BE2C (cell line): ENCODE data around the gene CLMP.

Source experiments
- DNase-seq: peaks from one replicate; pipeline ENCODE4 v3.0.0-alpha.2; 2020
- H3K27me3 ChIP-seq: fragments of 250-450 bp; sonication (Bioruptor Pico); 2 replicates; pipeline ENCODE4 v1.5.1; 2020; ENCODE audit warnings: mild to moderate bottlenecking
- H3K36me3 ChIP-seq: fragments of 250-450 bp; sonication (Bioruptor Pico); 2 replicates; pipeline ENCODE4 v1.5.1; 2020; ENCODE audit warnings: mild to moderate bottlenecking
- H3K4me1 ChIP-seq: fragments of 250-450 bp; sonication (Bioruptor Pico); 2 replicates; pipeline ENCODE4 v1.5.1; 2020
- H3K4me3 ChIP-seq: 2 replicates; pipeline ENCODE4 v1.5.1; 2011; ENCODE audit warnings: low read depth, low read length
- H3K9me3 ChIP-seq: fragments of 250-450 bp; sonication (Bioruptor Pico); 2 replicates; pipeline ENCODE4 v1.5.1; 2020
- TF ChIP-seq, protein P1 (sequence below): IDR thresholded peaks from 2 replicates; pipeline ENCODE4 v1.5.1; 2012; ENCODE audit warnings: mild to moderate bottlenecking, low read depth, low read length

Gene CLMP

GRCh38 chr11:123236879-123237278 is 41.8 kb upstream of the CLMP start:
- Histone ChIP-seq H3K4me3 (no peak overlapping the region), H3K27me3 (no peaks in the 10 kb centered on the region), H3K9me3 (no peaks in the 10 kb centered on the region), H3K4me1 (0 out of 2 replicates have a peak, but pooled peaks cover 2% of the 10 kb centered on the region), H3K36me3 (no peaks in the 10 kb centered on the region)
- TF ChIP-seq, protein P1, sequence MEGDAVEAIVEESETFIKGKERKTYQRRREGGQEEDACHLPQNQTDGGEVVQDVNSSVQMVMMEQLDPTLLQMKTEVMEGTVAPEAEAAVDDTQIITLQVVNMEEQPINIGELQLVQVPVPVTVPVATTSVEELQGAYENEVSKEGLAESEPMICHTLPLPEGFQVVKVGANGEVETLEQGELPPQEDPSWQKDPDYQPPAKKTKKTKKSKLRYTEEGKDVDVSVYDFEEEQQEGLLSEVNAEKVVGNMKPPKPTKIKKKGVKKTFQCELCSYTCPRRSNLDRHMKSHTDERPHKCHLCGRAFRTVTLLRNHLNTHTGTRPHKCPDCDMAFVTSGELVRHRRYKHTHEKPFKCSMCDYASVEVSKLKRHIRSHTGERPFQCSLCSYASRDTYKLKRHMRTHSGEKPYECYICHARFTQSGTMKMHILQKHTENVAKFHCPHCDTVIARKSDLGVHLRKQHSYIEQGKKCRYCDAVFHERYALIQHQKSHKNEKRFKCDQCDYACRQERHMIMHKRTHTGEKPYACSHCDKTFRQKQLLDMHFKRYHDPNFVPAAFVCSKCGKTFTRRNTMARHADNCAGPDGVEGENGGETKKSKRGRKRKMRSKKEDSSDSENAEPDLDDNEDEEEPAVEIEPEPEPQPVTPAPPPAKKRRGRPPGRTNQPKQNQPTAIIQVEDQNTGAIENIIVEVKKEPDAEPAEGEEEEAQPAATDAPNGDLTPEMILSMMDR = no peak
- DNase-seq = no peak

DNA sequence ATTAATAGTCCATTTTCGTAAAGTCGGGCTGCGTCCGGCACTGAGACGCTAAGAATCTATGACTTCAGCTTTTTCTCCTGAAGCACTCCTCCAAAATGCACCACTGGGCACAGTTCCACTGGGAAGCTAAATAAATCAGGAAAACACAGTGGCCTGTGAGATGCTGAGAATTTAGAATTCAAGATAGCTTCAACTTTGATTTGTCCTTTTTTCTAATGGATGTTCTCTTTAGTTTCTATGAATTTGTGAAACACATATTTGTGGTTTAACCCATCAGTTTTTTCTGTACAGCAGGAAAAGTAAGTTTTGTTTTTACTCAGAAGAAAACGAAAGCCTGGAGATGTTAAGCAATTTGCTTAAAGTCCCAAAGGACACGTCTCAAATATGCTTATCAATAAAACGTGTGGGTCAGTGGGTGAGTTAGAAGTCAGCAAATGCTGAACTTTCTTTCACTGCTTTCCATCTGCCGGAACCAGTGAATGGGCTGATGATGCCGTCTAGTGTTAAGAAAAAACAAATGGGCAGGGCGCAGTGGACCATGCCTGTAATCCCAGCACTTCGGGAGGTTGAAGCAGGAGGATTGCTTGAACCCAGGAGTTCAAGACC is 40.7 kb upstream of the CLMP start:
- Histone ChIP-seq H3K4me3 (no peak overlapping the region), H3K27me3 (no peaks in the 10 kb centered on the region), H3K4me1 (0 out of 2 replicates have a peak, but pooled peaks cover 2% of the 10 kb centered on the region), H3K9me3 (no peaks in the 10 kb centered on the region), H3K36me3 (no peaks in the 10 kb centered on the region)
- DNase-seq = no peak
- TF ChIP-seq, protein P1 = no peak

DNA sequence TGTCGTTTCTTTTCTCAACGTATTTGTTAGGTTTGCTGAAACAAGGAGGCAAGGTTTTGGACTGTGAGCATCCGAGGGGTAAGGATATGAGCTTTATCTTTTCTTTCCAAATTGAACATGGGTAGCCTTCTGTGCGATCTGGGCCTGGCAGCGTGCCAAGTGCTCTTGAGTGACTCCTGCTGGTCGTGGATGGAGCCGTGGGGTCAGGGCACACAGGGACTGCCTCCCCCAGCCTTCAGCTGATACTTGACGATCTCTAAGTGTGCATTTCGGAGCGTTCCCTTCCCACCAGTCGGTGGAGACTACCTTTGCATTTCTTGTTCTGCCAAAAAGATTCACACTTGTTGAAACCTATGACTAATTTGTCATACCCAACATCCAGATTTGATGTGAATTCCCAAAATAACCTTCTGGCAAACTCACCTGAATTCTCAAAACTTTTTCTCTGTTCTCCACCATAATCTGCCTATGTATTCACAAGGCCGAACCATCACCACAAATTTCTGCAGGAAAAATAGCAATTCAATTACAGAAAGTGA is 40.1 kb upstream of the CLMP start:
- Histone ChIP-seq H3K27me3 (no peaks in the 10 kb centered on the region), H3K4me3 (no peak overlapping the region), H3K36me3 (no peaks in the 10 kb centered on the region), H3K4me1 (0 out of 2 replicates have a peak, but pooled peaks cover 2% of the 10 kb centered on the region), H3K9me3 (no peaks in the 10 kb centered on the region)
- TF ChIP-seq, protein P1 = peak; percentile 88
- peak; percentile 59 for DNase-seq

- Histone ChIP-seq H3K4me3 (no peak overlapping the region), H3K36me3 (no peaks in the 10 kb centered on the region), H3K4me1 (0 out of 2 replicates have a peak, but pooled peaks cover 2% of the 10 kb centered on the region), H3K9me3 (no peaks in the 10 kb centered on the region), H3K27me3 (no peaks in the 10 kb centered on the region)
- DNase-seq = no peak
- TF ChIP-seq, protein P1 = no peak
Observed at GRCh38 chr11:123233975-123234334, 38.9 kb upstream of the CLMP start.

GRCh38 chr11:123233280-123233974 is 38.4 kb upstream of the CLMP start:
- Histone ChIP-seq H3K27me3 (no peaks in the 10 kb centered on the region), H3K4me1 (0 out of 2 replicates have a peak, but pooled peaks cover 2% of the 10 kb centered on the region), H3K36me3 (no peaks in the 10 kb centered on the region), H3K9me3 (no peaks in the 10 kb centered on the region), H3K4me3 (no peak overlapping the region)
- no peak for DNase-seq
- TF ChIP-seq, protein P1 = no peak

GRCh38 chr11:123231777-123232176 is 36.7 kb upstream of the CLMP start:
- TF ChIP-seq, protein P1 = no peak
- Histone ChIP-seq H3K4me3 (no peak overlapping the region), H3K9me3 (no peaks in the 10 kb centered on the region), H3K27me3 (no peaks in the 10 kb centered on the region), H3K4me1 (0 out of 2 replicates have a peak, but pooled peaks cover 2% of the 10 kb centered on the region), H3K36me3 (no peaks in the 10 kb centered on the region)
- DNase-seq = no peak
